Fibroblast of mammary gland (primary cell): ENCODE data around the gene ASPHD1.

Experiments
- DNase-seq: peaks from one replicate; pipeline ENCODE4 v3.0.0-alpha.2; 2010; ENCODE audit warnings: low read depth
- H3K4me3 ChIP-seq: 2 replicates; pipeline ENCODE4 v1.5.1; 2011; ENCODE audit warnings: low read depth, mild to moderate bottlenecking, low read length, moderate library complexity; ENCODE audit not compliant: control insufficient read depth
- TF ChIP-seq, protein P1 (sequence below): conservative IDR thresholded peaks from 2 replicates; pipeline ENCODE4 v1.5.1; 2011; ENCODE audit warnings: low read depth, low read length, inconsistent platforms; ENCODE audit not compliant: control insufficient read depth, insufficient read depth

Gene ASPHD1

DNA sequence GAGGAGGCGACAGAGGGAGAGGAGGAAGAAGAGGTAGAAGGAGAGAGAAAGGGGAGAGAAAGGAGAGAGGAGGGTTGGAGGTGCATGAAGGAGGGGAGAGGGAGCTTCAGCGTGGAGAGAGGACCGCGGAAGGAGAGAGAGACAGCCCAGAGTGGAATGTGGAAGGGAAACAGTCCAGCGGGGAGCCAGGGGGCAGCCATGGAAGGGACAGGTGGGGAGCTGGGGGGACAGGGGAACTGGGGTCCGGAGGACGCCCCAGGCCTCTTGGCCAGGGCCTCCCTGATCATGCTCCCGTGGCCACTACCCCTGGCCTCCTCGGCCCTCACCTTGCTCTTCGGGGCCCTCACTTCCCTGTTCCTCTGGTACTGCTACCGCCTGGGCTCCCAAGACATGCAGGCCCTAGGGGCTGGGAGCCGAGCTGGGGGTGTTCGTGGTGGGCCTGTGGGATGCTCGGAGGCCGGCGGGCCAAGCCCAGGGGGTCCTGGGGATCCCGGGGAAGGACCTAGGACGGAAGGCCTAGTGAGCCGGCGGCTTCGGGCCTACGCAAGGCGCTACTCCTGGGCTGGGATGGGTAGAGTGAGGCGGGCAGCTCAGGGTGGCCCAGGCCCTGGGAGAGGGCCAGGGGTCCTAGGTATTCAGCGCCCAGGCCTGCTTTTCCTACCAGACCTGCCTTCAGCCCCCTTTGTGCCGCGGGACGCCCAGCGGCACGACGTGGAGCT lies 759 bp downstream of the ASPHD1 start:
- H3K4me3 ChIP-seq = peak overlapping the region; percentile 61
- TF ChIP-seq, protein P1, sequence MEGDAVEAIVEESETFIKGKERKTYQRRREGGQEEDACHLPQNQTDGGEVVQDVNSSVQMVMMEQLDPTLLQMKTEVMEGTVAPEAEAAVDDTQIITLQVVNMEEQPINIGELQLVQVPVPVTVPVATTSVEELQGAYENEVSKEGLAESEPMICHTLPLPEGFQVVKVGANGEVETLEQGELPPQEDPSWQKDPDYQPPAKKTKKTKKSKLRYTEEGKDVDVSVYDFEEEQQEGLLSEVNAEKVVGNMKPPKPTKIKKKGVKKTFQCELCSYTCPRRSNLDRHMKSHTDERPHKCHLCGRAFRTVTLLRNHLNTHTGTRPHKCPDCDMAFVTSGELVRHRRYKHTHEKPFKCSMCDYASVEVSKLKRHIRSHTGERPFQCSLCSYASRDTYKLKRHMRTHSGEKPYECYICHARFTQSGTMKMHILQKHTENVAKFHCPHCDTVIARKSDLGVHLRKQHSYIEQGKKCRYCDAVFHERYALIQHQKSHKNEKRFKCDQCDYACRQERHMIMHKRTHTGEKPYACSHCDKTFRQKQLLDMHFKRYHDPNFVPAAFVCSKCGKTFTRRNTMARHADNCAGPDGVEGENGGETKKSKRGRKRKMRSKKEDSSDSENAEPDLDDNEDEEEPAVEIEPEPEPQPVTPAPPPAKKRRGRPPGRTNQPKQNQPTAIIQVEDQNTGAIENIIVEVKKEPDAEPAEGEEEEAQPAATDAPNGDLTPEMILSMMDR = no peak
- DNase-seq = no peak

DNA sequence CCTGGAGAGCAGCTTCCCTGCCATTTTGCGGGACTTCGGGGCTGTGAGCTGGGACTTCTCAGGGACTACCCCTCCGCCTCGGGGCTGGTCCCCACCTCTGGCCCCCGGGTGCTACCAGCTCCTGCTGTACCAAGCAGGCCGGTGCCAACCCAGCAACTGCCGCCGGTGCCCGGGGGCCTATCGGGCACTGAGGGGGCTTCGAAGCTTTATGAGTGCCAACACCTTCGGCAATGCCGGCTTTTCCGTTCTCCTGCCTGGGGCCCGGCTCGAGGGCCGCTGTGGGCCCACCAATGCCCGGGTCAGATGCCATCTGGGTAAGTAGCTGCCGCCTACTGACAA lies 1.3 kb downstream of the ASPHD1 start:
- no peak for DNase-seq
- H3K4me3 ChIP-seq = peak overlapping the region; percentile 61
- TF ChIP-seq, protein P1 = no peak

DNA sequence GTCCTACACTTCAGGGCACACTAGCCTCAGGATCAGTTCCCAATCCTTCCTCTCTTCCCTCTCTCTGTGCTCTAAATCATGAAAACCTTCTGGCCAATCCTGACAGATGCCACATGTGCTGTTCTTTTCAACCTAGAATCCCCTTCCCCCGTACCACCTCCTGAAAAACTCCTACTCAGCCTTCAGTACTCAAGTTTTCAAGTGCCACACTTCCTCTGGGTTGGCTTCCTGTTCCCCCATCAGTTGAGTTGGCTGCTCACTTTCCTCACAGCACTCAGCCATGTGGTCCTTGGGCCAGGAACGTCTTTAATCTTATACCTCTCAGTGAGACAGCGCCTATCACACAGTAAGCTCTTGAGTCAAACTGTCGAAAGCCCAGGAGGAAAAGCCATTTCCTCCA lies 3.3 kb downstream of the ASPHD1 start:
- TF ChIP-seq, protein P1 = no peak
- H3K4me3 ChIP-seq = no peak overlapping the region

DNA sequence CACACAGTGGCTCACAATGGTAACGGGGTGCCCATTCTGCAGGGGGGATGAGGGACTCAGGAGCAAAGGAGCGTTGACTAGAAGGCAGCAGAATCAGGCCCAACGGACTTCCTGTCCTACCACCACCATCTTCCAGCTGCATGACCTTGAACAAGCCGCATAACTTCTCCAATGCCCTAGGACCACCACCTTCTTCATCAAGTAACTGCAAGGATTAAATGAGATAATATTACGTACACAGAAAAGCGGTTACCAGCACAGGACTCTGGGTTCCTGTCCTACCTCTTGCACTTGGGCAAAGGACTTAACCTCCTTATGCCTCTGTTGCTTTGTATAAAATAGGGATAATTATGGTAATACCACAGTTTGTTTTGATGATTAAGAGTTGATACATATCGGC lies 4.7 kb downstream of the ASPHD1 start:
- TF ChIP-seq, protein P1 = no peak
- H3K4me3 ChIP-seq = no peak overlapping the region
- DNase-seq = no peak

More for the DNA sequence above, 3.3 kb downstream of the ASPHD1 start:
- DNase-seq = no peak

DNA sequence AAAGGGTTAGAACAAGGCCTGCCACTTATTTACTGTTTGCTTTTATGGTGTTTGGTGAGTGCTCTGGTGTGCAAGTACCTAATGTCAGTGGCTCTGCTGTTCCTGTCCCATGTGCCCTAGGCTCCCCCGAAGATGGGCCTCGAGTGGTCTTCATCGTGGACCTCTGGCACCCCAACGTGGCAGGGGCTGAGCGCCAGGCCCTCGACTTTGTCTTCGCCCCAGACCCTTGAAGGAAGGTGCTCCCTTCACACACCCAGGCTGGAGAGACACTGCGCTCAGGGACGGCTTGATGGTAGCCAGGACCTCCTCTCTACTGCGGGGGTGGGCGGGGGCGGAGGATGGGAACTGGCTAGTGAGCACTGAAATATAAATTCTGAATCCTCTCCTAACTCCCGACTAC lies 5.4 kb downstream of the ASPHD1 start:
- TF ChIP-seq, protein P1 = no peak
- no peak overlapping the region for H3K4me3 ChIP-seq
- DNase-seq = no peak

DNA sequence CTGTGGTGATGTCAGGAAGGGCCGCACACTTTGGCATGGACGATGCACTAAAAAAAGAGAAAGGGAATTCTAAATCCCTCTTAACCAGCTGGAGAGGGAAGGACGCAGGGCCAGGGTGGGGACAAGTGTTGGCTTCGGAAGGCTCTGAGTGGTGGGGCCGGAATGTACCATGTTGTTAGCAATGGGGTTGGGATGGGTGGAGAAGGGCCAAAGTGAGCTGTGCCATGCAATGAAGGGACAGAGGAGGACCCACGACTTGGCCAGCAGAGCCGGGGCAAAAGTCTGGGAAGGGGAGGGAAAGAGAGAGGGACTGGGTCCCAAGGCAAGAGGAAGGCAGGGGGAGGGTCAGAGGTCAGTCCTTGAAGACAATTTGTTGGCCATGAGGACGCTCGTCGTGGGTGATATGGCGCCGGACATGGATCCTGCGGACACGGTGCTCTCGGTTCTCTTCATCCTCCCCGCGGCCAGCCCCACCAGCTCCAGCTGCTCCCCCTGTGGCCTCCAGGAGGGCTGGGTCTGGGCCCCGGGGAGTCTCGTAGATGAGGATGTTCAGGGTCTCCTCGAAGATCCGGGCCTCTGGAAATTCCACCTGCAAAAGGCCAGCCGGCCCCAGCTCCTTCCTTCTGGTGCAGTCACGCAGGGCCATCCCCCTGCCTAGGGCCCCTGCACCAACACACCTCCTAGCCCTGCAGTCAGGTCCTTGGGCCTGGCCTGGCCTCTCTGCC lies 6.4 kb downstream of the ASPHD1 start:
- no peak for DNase-seq
- TF ChIP-seq, protein P1 = no peak
- no peak overlapping the region for H3K4me3 ChIP-seq

DNA sequence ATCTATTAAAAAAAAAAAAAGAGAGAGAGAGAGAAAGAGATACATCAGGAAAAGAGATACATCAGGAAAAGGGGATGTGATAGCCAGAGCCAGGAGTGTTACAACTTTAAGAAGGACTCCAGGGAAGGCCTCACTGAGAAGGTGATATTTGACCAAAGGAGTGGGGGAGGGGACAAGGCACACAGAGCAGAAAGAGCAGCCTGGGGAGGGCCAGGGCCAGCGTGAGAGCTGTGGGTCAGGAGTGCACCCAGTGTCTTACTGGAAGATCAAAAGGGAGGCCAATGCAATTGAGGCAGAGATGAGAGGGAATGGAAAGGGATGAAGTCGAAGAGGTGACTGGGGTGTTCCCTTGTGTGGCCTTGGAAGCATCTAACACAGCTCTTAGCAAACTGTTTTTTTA lies 7.7 kb downstream of the ASPHD1 start:
- TF ChIP-seq, protein P1 = no peak
- no peak overlapping the region for H3K4me3 ChIP-seq
- no peak for DNase-seq
